ENCODE measurements around the gene SUSD6. TPM values are rescaled to one million over a fixed set of nuclear protein-coding genes. Genes with fewer than 3 reads are reported as not detected.
"Not testable (repeated sequence)": the region's sequence is repeated elsewhere in the genome, so short reads cannot be mapped to it uniquely, and the experiment has no call there.

The SUSD6 gene
- total RNA-seq, 1 donor from 2014 or later, result 13.4 TPM

GRCh38 chr14:69591317-69591716, 20.1 kb upstream of the SUSD6 start:
- DNase-seq (ENCODE audit: low read depth), result no peak

- peak; percentile 87 for DNase-seq (ENCODE audit: low read depth)
Observed at GRCh38 chr14:69593018-69593677, 18.2 kb upstream of the SUSD6 start.

GRCh38 chr14:69594846-69595245, 16.6 kb upstream of the SUSD6 start:
- DNase-seq (ENCODE audit: low read depth), result no peak

- DNase-seq (ENCODE audit: low read depth), result no peak
Observed at GRCh38 chr14:69595336-69595735, 16.1 kb upstream of the SUSD6 start.

GRCh38 chr14:69599431-69599830, 12.0 kb upstream of the SUSD6 start:
- DNase-seq (ENCODE audit: low read depth), result not testable (repeated sequence)

GRCh38 chr14:69600304-69600891, 11.0 kb upstream of the SUSD6 start:
- DNase-seq (ENCODE audit: low read depth), result no peak

- no peak for DNase-seq (ENCODE audit: low read depth)
Observed at GRCh38 chr14:69605738-69606137, 5.7 kb upstream of the SUSD6 start.

GRCh38 chr14:69606258-69607184, 4.9 kb upstream of the SUSD6 start:
- no peak for DNase-seq (ENCODE audit: low read depth)

GRCh38 chr14:69610020-69610873, 1.1 kb upstream of the SUSD6 start:
- DNase-seq (ENCODE audit: low read depth), result no peak

- DNase-seq (ENCODE audit: low read depth), result no peak
Observed at GRCh38 chr14:69610874-69611171, 573 bp upstream of the SUSD6 start.

- DNase-seq (ENCODE audit: low read depth), result peak; percentile 41
Observed at GRCh38 chr14:69612014-69612782, 802 bp downstream of the SUSD6 start.

GRCh38 chr14:69612783-69613130, 1.4 kb downstream of the SUSD6 start:
- peak; percentile 26 for DNase-seq (ENCODE audit: low read depth)

- DNase-seq (ENCODE audit: low read depth), result no peak
Observed at GRCh38 chr14:69613312-69614073, 2.1 kb downstream of the SUSD6 start.

- no peak for DNase-seq (ENCODE audit: low read depth)
Observed at GRCh38 chr14:69614592-69614991, 3.2 kb downstream of the SUSD6 start.

GRCh38 chr14:69615121-69615495, 3.7 kb downstream of the SUSD6 start:
- DNase-seq (ENCODE audit: low read depth), result no peak

- DNase-seq (ENCODE audit: low read depth), result peak; percentile 69
Observed at GRCh38 chr14:69615496-69616407, 4.4 kb downstream of the SUSD6 start.

GRCh38 chr14:69616408-69616773, 5.0 kb downstream of the SUSD6 start:
- no peak for DNase-seq (ENCODE audit: low read depth)

- DNase-seq (ENCODE audit: low read depth), result no peak
Observed at GRCh38 chr14:69617796-69618195, 6.4 kb downstream of the SUSD6 start.

- no peak for DNase-seq (ENCODE audit: low read depth)
Observed at GRCh38 chr14:69619012-69619411, 7.6 kb downstream of the SUSD6 start.

Measured in myocyte (in vitro differentiated cells).